HL-60 (cell line): ENCODE measurements around the gene LEMD3.

Experiments
- DNase-seq, 2 experiments: peaks; one replicate each; pipeline ENCODE4 v3.0.0-alpha.2; 2010 to 2020; ENCODE audit warnings: low read depth in 1 of 2, low spot score in 1 of 2
- H3K27ac ChIP-seq: fragments of 250-450 bp; sonication (Bioruptor Pico); replicated peaks from 2 replicates; pipeline ENCODE4 v1.5.1; 2020; ENCODE audit warnings: mild to moderate bottlenecking, moderate library complexity
- H3K27me3 ChIP-seq: fragments of 250-450 bp; sonication (Bioruptor Pico); 2 replicates; pipeline ENCODE4 v1.5.1; 2021; ENCODE audit warnings: mild to moderate bottlenecking, moderate library complexity; ENCODE audit not compliant: insufficient read depth, poor library complexity, severe bottlenecking
- H3K4me3 ChIP-seq: replicated peaks from 2 replicates; pipeline ENCODE4 v1.5.1; 2011; ENCODE audit warnings: mild to moderate bottlenecking, control low read depth, low read length; ENCODE audit not compliant: insufficient read depth
- GABPA ChIP-seq: IDR thresholded peaks from 2 replicates; pipeline ENCODE4 v1.6.1; 2012; ENCODE audit warnings: low read depth
- POLR2AphosphoS5 ChIP-seq: IDR thresholded peaks from 2 replicates; pipeline ENCODE4 v1.6.1; 2012; ENCODE audit warnings: low read depth
- SPI1 ChIP-seq: IDR thresholded peaks from 2 replicates; pipeline ENCODE4 v1.6.1; 2012; ENCODE audit warnings: low read depth, mild to moderate bottlenecking, borderline replicate concordance
- TF ChIP-seq, protein P1 (sequence below): IDR thresholded peaks from 2 replicates; pipeline ENCODE4 v1.6.1; 2012; ENCODE audit warnings: low read depth; ENCODE audit not compliant: insufficient replicate concordance
- TF ChIP-seq, protein P2 (sequence below): IDR thresholded peaks from one replicate; pipeline ENCODE4 v1.5.1; 2011; ENCODE audit warnings: low read length, control low read depth, inconsistent platforms; ENCODE audit not compliant: insufficient read depth

The LEMD3 gene

DNA sequence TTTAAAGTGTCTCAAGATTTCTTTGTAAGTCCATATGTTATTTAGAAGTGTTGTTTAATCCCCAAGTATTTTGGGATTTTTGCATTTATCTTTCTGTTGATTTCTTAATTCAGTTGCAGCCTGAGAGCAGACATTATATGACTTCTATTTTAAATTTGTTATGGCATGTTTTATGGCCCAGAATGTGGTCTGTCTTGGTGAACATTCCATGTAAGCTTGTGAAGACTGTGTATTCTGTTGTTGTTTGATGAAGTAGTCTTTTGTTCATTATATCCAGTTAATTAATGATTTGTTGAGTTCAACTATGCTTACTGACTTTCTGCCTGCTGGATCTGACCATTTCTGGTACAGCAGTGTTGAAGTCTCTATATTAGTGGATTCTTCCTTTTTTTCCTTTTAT, 34.0 kb downstream of the LEMD3 start:
- Histone ChIP-seq H3K27ac (no peak overlapping the region), H3K4me3 (no peak overlapping the region), H3K27me3 (no peaks in the 10 kb centered on the region)
- no peak for DNase-seq
- no peak for TF ChIP-seq SPI1
- TF ChIP-seq, protein P1, sequence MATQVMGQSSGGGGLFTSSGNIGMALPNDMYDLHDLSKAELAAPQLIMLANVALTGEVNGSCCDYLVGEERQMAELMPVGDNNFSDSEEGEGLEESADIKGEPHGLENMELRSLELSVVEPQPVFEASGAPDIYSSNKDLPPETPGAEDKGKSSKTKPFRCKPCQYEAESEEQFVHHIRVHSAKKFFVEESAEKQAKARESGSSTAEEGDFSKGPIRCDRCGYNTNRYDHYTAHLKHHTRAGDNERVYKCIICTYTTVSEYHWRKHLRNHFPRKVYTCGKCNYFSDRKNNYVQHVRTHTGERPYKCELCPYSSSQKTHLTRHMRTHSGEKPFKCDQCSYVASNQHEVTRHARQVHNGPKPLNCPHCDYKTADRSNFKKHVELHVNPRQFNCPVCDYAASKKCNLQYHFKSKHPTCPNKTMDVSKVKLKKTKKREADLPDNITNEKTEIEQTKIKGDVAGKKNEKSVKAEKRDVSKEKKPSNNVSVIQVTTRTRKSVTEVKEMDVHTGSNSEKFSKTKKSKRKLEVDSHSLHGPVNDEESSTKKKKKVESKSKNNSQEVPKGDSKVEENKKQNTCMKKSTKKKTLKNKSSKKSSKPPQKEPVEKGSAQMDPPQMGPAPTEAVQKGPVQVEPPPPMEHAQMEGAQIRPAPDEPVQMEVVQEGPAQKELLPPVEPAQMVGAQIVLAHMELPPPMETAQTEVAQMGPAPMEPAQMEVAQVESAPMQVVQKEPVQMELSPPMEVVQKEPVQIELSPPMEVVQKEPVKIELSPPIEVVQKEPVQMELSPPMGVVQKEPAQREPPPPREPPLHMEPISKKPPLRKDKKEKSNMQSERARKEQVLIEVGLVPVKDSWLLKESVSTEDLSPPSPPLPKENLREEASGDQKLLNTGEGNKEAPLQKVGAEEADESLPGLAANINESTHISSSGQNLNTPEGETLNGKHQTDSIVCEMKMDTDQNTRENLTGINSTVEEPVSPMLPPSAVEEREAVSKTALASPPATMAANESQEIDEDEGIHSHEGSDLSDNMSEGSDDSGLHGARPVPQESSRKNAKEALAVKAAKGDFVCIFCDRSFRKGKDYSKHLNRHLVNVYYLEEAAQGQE = no peak
- TF ChIP-seq, protein P2, sequence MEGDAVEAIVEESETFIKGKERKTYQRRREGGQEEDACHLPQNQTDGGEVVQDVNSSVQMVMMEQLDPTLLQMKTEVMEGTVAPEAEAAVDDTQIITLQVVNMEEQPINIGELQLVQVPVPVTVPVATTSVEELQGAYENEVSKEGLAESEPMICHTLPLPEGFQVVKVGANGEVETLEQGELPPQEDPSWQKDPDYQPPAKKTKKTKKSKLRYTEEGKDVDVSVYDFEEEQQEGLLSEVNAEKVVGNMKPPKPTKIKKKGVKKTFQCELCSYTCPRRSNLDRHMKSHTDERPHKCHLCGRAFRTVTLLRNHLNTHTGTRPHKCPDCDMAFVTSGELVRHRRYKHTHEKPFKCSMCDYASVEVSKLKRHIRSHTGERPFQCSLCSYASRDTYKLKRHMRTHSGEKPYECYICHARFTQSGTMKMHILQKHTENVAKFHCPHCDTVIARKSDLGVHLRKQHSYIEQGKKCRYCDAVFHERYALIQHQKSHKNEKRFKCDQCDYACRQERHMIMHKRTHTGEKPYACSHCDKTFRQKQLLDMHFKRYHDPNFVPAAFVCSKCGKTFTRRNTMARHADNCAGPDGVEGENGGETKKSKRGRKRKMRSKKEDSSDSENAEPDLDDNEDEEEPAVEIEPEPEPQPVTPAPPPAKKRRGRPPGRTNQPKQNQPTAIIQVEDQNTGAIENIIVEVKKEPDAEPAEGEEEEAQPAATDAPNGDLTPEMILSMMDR = no peak
- TF ChIP-seq POLR2AphosphoS5 = no peak
- TF ChIP-seq GABPA = no peak

DNA sequence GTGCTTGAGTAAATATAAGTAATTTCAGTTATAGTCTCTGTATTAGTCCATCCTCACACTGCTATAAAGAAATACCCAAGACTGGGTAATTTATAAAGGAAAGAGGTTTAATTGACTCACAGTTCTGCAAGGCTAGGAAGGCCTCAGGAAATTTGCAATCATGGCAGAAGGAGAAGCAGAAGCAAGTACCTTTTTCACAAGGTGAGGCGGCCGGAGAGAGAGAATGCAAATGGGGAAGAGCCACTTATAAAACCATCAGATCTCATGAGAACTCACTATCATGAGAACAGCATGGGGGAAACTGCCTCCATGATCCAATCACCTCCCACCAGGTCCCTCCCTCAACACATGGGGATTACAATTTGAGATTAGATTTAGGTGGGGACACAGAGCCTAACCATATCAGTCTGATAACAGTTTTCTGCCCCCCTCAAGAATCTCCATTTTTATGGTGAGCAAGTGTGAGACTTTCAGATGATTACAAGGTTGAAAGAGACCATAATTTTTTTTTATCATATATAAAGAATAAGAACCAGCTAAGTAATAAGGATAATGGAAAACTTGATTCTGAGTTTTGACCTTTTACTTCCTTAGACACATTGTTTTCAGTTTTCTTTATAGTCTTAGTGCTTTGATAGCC, 35.6 kb downstream of the LEMD3 start:
- H3K27ac ChIP-seq = peak overlapping the region; percentile 0; the same call in 1 of the 2 replicates
- TF ChIP-seq, protein P1 = no peak
- TF ChIP-seq POLR2AphosphoS5 = no peak
- no peak for TF ChIP-seq GABPA
- TF ChIP-seq, protein P2 = no peak
- no peak for TF ChIP-seq SPI1
- no peak overlapping the region for H3K4me3 ChIP-seq
- DNase-seq = peak in 1 of 2 experiments; percentile 57
- H3K27me3 ChIP-seq = no peaks in the 10 kb centered on the region

DNA sequence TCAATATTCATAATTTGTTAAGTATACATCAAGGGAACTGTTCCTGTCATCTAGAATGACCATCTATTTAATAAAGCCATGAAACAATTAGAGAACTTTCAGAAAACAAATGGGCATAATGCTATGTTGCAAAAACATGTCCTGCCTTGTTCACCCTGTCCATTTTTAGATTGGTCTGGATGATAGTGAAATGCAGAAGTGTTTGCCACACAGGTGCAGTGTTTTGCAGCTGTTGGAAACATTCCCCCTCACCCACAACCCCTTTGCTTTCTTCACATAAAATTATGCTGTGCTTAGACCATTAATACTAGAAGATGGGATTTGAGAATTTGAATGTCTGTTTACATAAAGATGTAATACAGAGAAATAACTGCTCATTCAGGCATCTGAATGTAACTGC, 36.5 kb downstream of the LEMD3 start:
- TF ChIP-seq SPI1 (peak; percentile 53; the same call in 1 of the 2 replicates), GABPA (no peak)
- TF ChIP-seq, protein P1 = no peak
- H3K27ac ChIP-seq = no peak overlapping the region

More for the DNA sequence above, 36.5 kb downstream of the LEMD3 start:
- no peaks in the 10 kb centered on the region for H3K27me3 ChIP-seq
- no peak overlapping the region for H3K4me3 ChIP-seq
- DNase-seq = peak in 1 of 2 experiments; percentile 23
